GM21576 (cell line): Measurements from ENCODE around the gene EHBP1.

Experiments
- ATAC-seq: cut with Tn5 transposase; IDR thresholded peaks from one replicate; pipeline ENCODE4 v1.9.1; 2021; ENCODE audit warnings: mild to moderate bottlenecking, moderate library complexity; ENCODE audit not compliant: unreplicated experiment

EHBP1 gene

GRCh38 chr2:62812921-62813825 lies 107.7 kb downstream of the EHBP1 start:
- ATAC-seq, result no peak

DNA sequence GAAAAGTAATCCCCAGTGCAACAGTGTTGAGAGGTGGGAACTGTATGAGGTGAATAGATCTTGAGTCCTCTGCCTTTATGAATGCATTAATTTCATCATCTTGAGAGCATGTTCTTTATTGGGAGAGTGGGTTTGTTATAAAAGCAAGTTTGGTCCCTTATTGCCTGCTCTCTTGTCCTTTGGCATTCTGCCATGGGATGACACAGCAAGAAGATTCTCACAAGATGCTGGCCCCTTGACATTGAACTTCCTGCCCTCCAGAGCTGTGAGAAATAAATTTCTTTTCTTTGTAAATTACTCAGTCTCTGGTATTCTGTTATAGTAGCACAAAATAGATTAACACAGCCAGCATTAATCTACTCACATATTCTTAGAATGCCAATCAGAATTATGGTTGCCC lies 108.6 kb downstream of the EHBP1 start:
- no peak for ATAC-seq

DNA sequence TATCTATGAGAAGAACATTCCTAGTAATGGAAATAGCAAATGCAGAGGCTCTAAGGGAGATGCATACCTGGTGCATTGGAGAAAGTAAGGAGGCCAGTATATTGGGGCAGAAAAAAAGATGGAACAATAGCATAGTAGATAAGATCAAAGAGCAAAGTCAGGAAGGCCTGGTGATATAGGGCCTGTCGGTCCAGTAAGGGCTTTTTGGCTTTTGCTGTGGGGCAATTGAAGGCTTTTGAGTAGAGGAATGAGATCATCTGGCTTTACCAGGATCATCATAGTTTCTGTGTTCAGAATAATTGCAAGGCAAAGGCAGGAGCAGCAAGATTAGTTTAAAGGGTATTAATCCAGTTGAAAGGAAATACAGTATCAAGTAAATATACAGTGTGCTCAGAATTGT lies 111.8 kb downstream of the EHBP1 start:
- ATAC-seq, result no peak

DNA sequence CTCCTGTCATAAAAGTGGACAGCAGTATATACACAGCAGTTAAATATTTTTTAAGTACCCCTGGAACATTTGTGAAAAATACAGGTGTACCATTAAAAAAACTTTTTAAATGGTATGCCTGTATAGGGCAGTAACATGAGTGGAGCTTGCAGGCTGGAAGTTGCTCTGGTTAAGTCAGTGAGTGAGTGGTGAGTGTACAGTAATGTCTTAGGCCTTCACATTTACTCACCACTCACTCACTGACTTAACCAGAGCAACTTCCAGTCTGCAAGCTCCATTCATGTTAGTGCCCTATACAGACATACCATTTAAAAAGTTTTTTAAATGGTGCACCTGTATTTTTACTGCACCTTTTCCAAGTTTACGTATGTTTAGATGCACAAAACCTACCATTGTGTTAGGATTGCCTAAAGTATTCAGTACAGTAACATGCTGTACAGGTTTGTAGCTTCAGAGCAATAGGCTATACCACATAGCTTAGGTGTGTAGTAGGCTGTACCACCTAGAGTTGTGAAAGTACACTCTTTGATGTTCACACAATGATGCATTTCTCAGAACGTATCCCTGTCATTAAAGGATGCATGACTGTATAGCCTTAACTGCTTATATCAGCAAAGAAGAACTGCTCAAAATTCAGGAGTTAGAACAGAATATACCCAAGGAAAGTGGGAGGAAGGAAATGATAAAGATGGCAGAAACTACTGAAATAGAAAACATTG lies 112.6 kb downstream of the EHBP1 start:
- no peak for ATAC-seq

DNA sequence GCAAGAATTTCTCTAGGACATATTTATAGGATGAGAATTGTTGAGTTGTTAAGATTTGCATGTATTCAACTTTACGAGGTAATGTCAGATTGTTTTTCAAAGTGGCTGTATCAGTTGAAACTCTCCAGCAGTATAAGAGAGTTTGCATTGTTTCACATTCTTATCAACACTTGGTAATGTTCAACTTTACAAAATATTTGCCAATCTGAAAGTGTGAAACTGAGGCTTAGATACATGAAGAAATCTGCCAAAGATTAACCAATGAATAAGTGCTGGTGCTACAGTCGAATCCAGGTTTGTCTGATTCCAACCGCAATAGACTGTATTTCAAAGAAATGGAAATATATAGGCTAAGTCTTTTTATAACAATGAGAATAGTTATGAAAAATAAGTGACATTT lies 117.0 kb downstream of the EHBP1 start:
- ATAC-seq, result no peak

DNA sequence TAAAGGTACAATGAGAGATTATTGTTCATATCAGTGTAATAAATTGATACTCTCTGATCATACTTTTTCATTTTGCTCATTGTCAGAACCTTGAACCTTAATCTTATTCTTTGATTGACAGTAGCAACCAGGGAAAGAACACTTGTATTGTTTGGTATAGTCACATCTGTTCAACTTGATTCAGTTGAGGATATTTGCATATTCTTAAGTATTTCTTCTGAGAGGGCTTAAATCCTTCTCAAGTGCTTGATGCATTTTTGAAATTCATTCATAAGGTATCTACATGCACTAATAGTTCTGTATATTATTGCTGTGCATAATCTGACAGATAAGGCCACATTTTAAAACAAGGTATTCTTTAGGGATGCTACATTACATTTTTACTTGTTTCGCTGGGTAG lies 118.9 kb downstream of the EHBP1 start:
- ATAC-seq, result no peak

DNA sequence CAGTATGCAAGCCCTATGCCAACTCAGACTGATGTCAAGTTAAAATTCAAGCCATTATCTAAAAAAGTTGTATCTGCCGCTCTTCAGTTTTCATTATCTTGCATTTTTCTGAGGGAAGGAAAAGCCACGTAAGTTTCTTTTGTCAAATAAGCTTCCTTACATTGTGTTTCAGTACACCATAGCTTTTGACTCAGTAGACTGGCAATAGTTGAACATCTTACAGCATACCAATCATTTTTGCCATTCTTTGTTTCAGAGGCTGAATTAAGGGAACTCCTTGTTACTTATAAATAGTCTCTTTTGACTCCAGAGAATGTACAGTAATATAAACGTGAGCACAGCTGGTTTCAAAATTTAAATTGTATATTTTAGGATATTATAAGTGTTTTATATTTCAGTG lies 120.6 kb downstream of the EHBP1 start:
- no peak for ATAC-seq

DNA sequence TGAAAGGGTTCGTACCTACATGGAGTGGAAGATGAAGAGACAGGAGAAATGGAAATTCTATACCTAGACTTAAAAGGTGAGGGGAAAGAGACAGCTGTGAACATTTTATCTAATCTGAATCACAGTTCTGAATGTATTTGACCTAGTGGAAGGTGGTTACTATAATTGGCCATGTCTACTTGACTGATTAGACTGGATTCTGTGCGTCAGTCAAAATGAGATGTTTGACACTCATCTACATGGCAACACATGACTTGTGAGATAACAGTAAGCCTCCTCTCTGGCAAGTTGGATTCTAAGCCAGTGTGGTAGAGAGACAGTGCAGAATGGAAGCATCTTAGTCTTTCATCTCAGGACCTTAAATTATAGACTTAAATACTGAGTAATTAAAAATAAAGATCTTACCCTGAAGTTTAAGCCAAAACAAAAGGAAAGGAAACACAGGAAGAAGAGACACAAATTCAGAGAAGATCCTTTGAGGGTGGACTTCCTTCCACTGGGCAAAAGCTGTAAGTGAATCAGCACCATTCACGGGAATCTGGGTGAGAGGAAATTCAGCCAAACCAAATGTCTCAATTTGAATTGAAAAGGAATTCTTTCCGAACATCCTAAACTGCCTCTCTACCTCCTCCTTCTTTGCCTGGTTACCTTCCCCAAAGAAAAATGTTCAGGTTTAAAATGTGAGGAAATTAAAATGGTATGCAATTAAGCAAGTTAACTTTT lies 121.6 kb downstream of the EHBP1 start:
- no peak for ATAC-seq

GRCh38 chr2:62831729-62832128 lies 126.2 kb downstream of the EHBP1 start:
- no peak for ATAC-seq

DNA sequence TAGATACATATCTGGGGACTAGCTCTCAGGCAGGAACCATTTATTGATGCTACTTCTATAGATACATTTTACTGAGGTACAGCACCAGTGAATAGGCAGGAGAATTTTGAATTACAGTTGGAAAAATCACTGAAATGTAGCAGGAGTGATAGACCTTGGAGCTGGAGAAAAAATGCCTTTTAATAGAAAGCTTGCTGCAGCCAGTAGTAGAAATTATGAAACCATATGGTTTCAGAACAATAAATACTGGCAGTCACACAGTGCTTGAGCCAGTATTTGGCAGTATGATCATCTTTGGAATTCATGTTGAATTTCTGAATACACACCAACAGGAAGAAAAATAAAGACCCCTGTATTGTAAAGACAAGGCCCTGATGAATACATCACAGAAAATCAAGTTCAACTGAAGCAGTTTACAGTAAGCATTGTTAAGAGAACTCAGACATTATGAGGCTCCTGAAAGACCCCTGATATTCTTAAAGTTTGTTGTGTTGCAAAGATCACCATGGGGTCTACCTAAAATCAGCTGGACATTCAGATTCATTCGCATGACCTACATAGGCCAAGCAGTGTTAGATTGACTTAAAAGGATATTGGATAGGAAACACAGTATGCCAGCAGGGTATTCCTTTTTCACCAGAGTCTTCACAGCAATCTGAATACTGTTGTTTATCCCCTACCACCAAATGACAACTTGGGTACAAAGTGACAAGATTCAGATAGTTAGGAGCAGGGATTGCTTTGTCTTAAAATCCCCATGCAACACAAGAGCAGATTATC lies 139.0 kb downstream of the EHBP1 start:
- no peak for ATAC-seq

DNA sequence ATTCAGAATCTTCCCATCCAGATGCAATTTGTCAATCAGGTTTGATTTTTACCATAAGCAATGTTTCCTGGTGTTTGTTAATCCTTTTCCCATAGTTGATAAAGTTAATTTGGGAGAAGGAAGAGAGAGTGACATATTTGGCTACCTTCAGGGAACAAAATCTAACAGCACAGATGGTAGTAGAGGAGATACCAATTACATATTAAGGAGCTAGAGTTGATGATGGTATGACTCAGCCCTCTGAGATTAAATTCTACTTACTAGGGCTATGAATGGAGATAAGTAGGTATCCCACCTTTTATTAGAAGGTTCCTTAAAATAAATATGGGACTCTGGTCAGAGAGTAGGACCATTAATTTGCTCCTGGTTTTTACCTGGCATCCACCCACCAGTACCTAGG lies 139.7 kb downstream of the EHBP1 start:
- ATAC-seq, result no peak

- no peak for ATAC-seq
Observed at GRCh38 chr2:62852254-62852653, 146.7 kb downstream of the EHBP1 start.

DNA sequence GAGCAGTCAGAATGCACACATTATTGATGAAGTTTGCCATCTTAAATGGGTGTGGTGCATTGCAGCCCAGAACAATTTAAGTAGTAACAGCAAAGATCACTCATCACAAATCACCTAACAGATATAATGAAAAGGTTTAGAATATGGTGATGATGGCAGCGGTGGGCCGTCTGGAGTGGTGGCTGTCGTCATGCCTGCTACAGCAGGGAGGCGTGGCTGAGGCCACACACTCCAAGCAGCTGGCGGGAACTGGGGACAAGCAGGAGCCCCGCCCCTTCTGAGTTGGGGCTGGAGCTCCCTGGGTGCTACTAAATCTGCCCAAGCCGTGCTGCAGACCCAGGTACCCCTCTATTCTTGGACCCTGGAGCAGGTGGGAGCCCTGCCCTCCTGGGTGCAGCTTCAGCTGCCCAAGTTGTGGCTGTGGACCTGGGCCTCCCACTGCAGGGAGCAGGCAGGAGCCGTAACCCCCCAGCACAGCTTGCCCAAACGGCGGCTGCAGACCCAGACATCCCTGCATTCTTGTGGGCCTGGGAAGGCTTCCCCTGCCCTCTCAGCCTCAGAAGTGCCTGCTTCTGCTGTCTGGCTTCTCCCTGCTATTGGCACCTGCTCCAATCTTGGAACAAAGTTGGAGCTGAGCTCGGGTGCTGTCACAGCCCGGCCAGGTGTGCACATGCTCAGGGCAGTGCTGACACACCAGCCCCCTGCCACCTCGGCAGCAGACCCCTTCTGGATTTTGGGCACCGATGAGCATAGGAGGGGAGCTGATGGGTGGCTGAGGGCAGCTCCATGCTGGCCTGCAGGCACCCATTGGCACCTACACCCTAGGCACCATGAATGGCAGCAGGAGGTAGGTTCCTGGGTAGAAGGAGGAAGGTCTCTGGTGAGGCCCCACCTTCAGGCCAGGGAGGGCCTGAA lies 149.3 kb downstream of the EHBP1 start:
- no peak for ATAC-seq

GRCh38 chr2:62856228-62857040 lies 150.9 kb downstream of the EHBP1 start:
- ATAC-seq, result no peak

GRCh38 chr2:62857139-62857931 lies 151.8 kb downstream of the EHBP1 start:
- ATAC-seq, result no peak

DNA sequence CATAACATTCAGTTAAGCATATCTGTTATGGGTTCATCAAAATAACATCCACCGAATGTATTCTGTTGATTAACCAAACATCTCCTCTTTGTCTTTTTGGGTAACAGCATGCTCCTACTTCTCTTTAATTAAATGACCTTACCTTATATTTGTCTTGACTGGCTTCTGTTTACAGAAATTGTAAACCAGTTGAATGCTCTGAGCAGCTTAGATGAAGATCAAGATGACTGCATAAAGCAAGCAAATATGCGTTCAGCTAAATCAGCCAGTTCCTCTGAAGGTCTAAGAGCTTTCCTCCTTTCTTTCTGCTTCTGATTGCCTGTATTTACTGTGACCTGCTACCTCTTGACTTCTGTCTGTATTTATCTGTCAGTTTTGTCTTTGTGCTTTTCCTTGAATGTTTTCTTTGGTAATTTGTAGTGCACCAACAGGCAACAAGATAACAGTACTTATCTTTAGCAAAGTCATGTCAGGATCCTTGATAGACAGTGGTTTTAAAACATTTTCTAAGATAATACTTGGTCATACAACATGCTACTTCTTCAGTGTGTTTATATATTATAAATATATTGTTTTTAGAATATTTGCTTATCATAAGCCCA lies 152.8 kb downstream of the EHBP1 start:
- ATAC-seq, result no peak

DNA sequence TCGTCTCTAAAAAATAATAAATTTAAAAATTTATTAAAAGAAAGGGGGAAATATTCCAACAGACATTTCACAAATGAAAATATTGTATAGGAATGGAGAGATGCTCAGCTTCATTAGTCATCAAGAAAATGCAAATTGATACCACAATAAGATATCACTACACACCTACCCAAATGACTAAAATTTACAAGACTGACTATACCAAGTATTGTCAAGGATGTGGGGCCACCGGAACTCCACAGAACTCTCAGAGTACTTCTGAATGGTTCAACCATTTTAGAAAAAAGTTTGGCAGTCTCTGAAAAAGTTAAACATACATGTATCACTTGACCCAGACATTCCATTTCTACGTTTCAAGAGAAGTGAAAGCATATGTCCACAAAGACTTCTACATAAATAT lies 163.4 kb downstream of the EHBP1 start:
- ATAC-seq, result no peak

GRCh38 chr2:62870966-62871365 lies 165.5 kb downstream of the EHBP1 start:
- no peak for ATAC-seq
